Testis (tissue), 2 donors: ENCODE measurements around the gene SHB.

Experiments
- CTCF ChIP-seq, 3 experiments: fragments of 450-650 bp in 2 of 3; fragments of 200-600 bp in 1 of 3; sonication (generic) in 1 of 3; IDR thresholded peaks; one replicate each; pipeline ENCODE4 v1.5.1; 2016 to 2019; ENCODE audit warnings: antibody characterized with exemption in 3 of 3, mild to moderate bottlenecking in 2 of 3, moderate library complexity in 1 of 3
- POLR2A ChIP-seq: fragments of 450-650 bp; IDR thresholded peaks from one replicate; pipeline ENCODE4 v1.6.1; 2017; ENCODE audit warnings: antibody characterized with exemption, mild to moderate bottlenecking, moderate library complexity

DNA sequence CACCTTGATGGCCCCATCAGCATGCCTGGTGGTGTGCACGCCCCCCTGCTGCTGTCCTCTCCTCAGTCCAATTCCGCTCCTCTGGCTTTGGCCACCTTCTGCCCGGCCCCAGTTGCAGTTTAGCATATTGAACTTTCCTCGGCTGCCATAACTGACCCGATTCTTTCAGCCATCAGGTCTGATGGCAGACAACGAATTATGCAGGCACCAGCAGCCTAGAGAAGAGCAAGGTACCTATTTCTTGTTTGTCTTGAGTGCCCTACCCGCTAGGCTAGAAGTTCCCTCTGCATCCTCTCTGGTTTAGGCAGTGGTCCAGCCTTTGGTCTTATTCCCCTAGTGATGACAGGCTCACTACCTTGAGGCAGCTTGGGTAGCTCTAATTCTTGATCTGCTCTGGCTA, 122.1 kb downstream of the SHB start:
- no peak for TF ChIP-seq CTCF (IDR thresholded peaks at IDR 0.05)
- no peak for TF ChIP-seq POLR2A
